ENCODE data around the gene LRP6. TPM values are rescaled to one million over a fixed set of nuclear protein-coding genes. Genes with fewer than 3 reads are reported as not detected.

LRP6 gene
- total RNA-seq, 1 experiment from 2014 or later, result 62.4 TPM

GRCh38 chr12:12195081-12195480, 71.8 kb downstream of the LRP6 start:
- Histone ChIP-seq H3K79me1 (ENCODE audit: insufficient read depth, low read depth, low read length, poor library complexity, severe bottlenecking) (peaks cover 3% of the 10 kb centered on the region), H3K9ac (ENCODE audit: extremely low read depth, insufficient read length, low read length) (no peak overlapping the region), H3K56ac (ENCODE audit: insufficient read length, low read depth, low read length) (no peak overlapping the region), H4K5ac (ENCODE audit: insufficient read length, low read depth, low read length) (no peak overlapping the region), H2BK120ac (ENCODE audit: low read depth, low read length, poor library complexity, severe bottlenecking) (no peak overlapping the region), H4K8ac (replicated peaks; ENCODE audit: insufficient read length, low read depth, low read length) (no peak overlapping the region), H3K14ac (ENCODE audit: insufficient read depth, low read length) (no peak overlapping the region), H2AK5ac (ENCODE audit: insufficient read length, low read length) (no peak overlapping the region), H3K27me3 (ENCODE audit: insufficient read depth, low read length) (no peaks in the 10 kb centered on the region), H3K4me2 (ENCODE audit: insufficient read depth, insufficient read length, low read length) (no peak overlapping the region), H2BK5ac (ENCODE audit: insufficient read length, low read length) (no peak overlapping the region), H3K18ac (ENCODE audit: insufficient read length, low read depth, low read length) (no peak overlapping the region), H3K23me2 (ENCODE audit: insufficient read length, low read depth, low read length, poor library complexity, severe bottlenecking) (no peaks in the 10 kb centered on the region), H3K4ac (ENCODE audit: low read depth, low read length) (no peak overlapping the region), H2BK15ac (ENCODE audit: low read depth, low read length) (no peak overlapping the region), H2BK20ac (ENCODE audit: low read depth, low read length, poor library complexity, severe bottlenecking) (no peak overlapping the region), H3K4me1 (ENCODE audit: insufficient read depth, low read length) (no peaks in the 10 kb centered on the region), H3K9me3 (ENCODE audit: control insufficient read depth, low read depth, low read length) (no peaks in the 10 kb centered on the region), H4K91ac (ENCODE audit: insufficient read length, low read depth, low read length) (no peak overlapping the region), H3K27ac (ENCODE audit: insufficient read length, low read depth, low read length) (no peak overlapping the region), H2AFZ (ENCODE audit: low read length) (no peak overlapping the region), H3T11ph (ENCODE audit: low read length) (no peak overlapping the region), H4K20me1 (ENCODE audit: control insufficient read depth, insufficient read depth, insufficient read length) (no peaks in the 10 kb centered on the region), H2BK12ac (ENCODE audit: insufficient read length, low read depth, low read length) (no peak overlapping the region), H3K23ac (ENCODE audit: insufficient read length, low read depth, low read length) (no peak overlapping the region), H3K79me2 (ENCODE audit: insufficient read depth, low read length) (peaks cover 2% of the 10 kb centered on the region; the same call in 1 of the 2 replicates)
- H3K4me3 Mint-ChIP-seq, result no peak overlapping the region
- WGBS (ENCODE audit: extremely low coverage, insufficient read length, low lambda C conversion rate), result no CpG with 5 or more reads among the region's 3 CpGs
- no peak overlapping the region for H3K27ac Mint-ChIP-seq
- H3K27me3 Mint-ChIP-seq (ENCODE audit: low read depth), result no peaks in the 10 kb centered on the region; the same call in 1 of the 2 replicates
- peaks cover 2 to 5% of the 10 kb centered on the region in 2 experiments; a peak in 3 of 5 replicates for H3K9me3 Mint-ChIP-seq
- H3K36me3 Mint-ChIP-seq (ENCODE audit: insufficient read depth in 1 of 3, low read depth in 3 of 3), result peaks cover 17 to 27% (median 25%) of the 10 kb centered on the region in 3 experiments
- DNase-seq, result no peak
- peaks cover 4% of the 10 kb centered on the region in 2 experiments; a peak in 2 of 4 replicates for H3K4me1 Mint-ChIP-seq
- TF ChIP-seq CTCF (conservative IDR thresholded peaks at IDR 0.05), result no peak
